Measurements from ENCODE around the gene RBMS1.

GRCh38 chr2:160415991-160416390, 77.6 kb downstream of the RBMS1 start:
- TF ChIP-seq, protein P1, sequence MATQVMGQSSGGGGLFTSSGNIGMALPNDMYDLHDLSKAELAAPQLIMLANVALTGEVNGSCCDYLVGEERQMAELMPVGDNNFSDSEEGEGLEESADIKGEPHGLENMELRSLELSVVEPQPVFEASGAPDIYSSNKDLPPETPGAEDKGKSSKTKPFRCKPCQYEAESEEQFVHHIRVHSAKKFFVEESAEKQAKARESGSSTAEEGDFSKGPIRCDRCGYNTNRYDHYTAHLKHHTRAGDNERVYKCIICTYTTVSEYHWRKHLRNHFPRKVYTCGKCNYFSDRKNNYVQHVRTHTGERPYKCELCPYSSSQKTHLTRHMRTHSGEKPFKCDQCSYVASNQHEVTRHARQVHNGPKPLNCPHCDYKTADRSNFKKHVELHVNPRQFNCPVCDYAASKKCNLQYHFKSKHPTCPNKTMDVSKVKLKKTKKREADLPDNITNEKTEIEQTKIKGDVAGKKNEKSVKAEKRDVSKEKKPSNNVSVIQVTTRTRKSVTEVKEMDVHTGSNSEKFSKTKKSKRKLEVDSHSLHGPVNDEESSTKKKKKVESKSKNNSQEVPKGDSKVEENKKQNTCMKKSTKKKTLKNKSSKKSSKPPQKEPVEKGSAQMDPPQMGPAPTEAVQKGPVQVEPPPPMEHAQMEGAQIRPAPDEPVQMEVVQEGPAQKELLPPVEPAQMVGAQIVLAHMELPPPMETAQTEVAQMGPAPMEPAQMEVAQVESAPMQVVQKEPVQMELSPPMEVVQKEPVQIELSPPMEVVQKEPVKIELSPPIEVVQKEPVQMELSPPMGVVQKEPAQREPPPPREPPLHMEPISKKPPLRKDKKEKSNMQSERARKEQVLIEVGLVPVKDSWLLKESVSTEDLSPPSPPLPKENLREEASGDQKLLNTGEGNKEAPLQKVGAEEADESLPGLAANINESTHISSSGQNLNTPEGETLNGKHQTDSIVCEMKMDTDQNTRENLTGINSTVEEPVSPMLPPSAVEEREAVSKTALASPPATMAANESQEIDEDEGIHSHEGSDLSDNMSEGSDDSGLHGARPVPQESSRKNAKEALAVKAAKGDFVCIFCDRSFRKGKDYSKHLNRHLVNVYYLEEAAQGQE (IDR thresholded peaks at IDR 0.05; ENCODE audit: insufficient read depth in 1 of 2, low read depth in 2 of 2, low read length in 2 of 2): no peak
- no peak for TF ChIP-seq TAF1 (IDR thresholded peaks at IDR 0.05; ENCODE audit: borderline replicate concordance, insufficient read depth, low read length)
